ENCODE results near the gene TJAP1.

DNA sequence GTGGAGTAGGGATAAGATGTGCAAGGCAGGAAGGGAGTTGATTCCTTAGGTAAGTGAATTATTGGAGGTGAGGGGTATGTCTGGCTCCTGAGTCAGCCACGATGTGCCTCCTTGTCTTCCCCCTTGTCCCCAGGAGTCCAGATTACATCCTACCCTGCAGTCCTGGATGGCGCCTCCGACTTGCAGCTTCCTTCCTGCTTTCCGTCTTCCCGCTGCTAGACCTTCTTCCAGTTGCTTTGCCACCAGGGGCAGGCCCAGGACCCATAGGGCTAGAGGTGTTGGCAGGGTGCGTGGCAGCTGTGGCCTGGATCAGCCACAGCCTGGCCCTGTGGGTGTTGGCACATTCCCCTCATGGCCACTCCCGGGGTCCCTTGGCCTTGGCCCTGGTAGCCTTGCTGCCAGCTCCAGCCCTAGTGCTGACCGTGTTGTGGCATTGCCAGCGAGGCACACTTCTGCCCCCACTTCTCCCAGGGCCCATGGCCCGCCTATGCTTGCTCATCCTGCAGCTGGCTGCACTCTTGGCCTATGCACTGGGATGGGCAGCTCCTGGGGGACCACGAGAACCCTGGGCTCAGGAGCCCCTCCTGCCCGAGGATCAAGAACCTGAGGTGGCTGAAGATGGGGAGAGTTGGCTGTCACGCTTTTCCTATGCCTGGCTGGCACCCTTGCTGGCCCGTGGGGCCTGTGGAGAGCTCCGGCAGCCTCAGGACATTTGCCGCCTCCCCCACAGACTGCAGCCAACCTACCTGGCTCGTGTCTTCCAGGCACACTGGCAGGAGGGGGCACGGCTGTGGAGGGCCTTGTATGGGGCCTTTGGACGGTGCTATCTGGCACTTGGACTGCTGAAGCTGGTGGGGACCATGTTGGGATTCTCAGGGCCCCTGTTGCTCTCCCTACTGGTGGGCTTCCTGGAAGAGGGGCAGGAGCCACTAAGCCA lies 45.1 kb upstream of the TJAP1 start:
- TF ChIP-seq, protein P1, sequence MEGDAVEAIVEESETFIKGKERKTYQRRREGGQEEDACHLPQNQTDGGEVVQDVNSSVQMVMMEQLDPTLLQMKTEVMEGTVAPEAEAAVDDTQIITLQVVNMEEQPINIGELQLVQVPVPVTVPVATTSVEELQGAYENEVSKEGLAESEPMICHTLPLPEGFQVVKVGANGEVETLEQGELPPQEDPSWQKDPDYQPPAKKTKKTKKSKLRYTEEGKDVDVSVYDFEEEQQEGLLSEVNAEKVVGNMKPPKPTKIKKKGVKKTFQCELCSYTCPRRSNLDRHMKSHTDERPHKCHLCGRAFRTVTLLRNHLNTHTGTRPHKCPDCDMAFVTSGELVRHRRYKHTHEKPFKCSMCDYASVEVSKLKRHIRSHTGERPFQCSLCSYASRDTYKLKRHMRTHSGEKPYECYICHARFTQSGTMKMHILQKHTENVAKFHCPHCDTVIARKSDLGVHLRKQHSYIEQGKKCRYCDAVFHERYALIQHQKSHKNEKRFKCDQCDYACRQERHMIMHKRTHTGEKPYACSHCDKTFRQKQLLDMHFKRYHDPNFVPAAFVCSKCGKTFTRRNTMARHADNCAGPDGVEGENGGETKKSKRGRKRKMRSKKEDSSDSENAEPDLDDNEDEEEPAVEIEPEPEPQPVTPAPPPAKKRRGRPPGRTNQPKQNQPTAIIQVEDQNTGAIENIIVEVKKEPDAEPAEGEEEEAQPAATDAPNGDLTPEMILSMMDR (IDR thresholded peaks at IDR 0.05): no peak
- TF ChIP-seq POLR2A (IDR thresholded peaks at IDR 0.05): no peak

Measured in Peyer's patch (tissue), 4 donors.